WTC11 (cell line): ENCODE data around the gene CYB5B. TPM values are rescaled to one million over a fixed set of nuclear protein-coding genes. Genes with fewer than 3 reads are reported as not detected.

ENCODE experiments used
- ATAC-seq: fragments of 200-7000 bp; cut with Tn5 transposase; 2 replicates; pipeline ENCODE4 v1.10.0; 2021; ENCODE audit warnings: mild to moderate bottlenecking, moderate library complexity
- CTCF ChIA-PET: fragments of 300-600 bp; sonication (Branson Sonifier 250); formaldehyde crosslinking; loops from one replicate; lab custom pipeline; 2021; ENCODE audit warnings: antibody characterized with exemption; lab: Charles Lee
- POLR2A ChIA-PET: fragments of 350-600 bp; sonication (Branson Sonifier 250); formaldehyde crosslinking; loops from one replicate; lab custom pipeline; 2021; ENCODE audit warnings: antibody characterized with exemption; lab: Charles Lee
- DNase-seq: peaks from one replicate; pipeline ENCODE4 v3.0.0; 2021; ENCODE audit warnings: low spot score
- H3K27ac Mint-ChIP-seq: 2 replicates; pipeline ENCODE4 v1.8.0; 2021; ENCODE audit warnings: mixed read lengths
- H3K27me3 Mint-ChIP-seq: 2 replicates; pipeline ENCODE4 v1.8.0; 2021; ENCODE audit warnings: low read depth, mild to moderate bottlenecking, moderate library complexity, mixed read lengths
- H3K36me3 Mint-ChIP-seq: 2 replicates; pipeline ENCODE4 v1.8.0; 2021; ENCODE audit warnings: mixed read lengths
- H3K4me1 Mint-ChIP-seq: 2 replicates; pipeline ENCODE4 v1.8.0; 2022; ENCODE audit warnings: mixed read lengths
- H3K4me3 Mint-ChIP-seq: 2 replicates; pipeline ENCODE4 v1.8.0; 2021; ENCODE audit warnings: mild to moderate bottlenecking, moderate library complexity, mixed read lengths
- H3K9me3 Mint-ChIP-seq: 2 replicates; pipeline ENCODE4 v1.8.0; 2021; ENCODE audit warnings: mixed read lengths
- AR ChIP-seq: fragments of 250-450 bp; sonication (Bioruptor Pico); IDR thresholded peaks from 2 replicates; pipeline ENCODE4 v1.9.0; 2021; ENCODE audit warnings: mild to moderate bottlenecking
- ATF3 ChIP-seq: sonication (generic); formaldehyde crosslinking; conservative IDR thresholded peaks from 2 replicates; pipeline ENCODE4 v1.8.1; 2022; ENCODE audit warnings: mild to moderate bottlenecking, missing genetic modification reagents
- CDX4 ChIP-seq: fragments of 250-450 bp; sonication (Bioruptor Pico); IDR thresholded peaks from 2 replicates; pipeline ENCODE4 v1.9.0; 2021; ENCODE audit warnings: moderate library complexity, mild to moderate bottlenecking, inconsistent platforms, borderline replicate concordance
- CTCF ChIP-seq: fragments of 200-600 bp; IDR thresholded peaks from 2 replicates; pipeline ENCODE4 v1.8.0; 2022; ENCODE audit warnings: antibody characterized with exemption
- E2F1 ChIP-seq: sonication (generic); formaldehyde crosslinking; IDR thresholded peaks from 2 replicates; pipeline ENCODE4 v1.8.0; 2022; ENCODE audit warnings: mild to moderate bottlenecking, missing genetic modification reagents
- ELF4 ChIP-seq: sonication (generic); formaldehyde crosslinking; IDR thresholded peaks from 2 replicates; pipeline ENCODE4 v1.8.1; 2022; ENCODE audit warnings: low read depth, mild to moderate bottlenecking, moderate library complexity, missing genetic modification reagents
- ETV6 ChIP-seq: sonication (generic); formaldehyde crosslinking; IDR thresholded peaks from 2 replicates; pipeline ENCODE4 v1.8.1; 2022; ENCODE audit warnings: mild to moderate bottlenecking, missing genetic modification reagents
- IRF2 ChIP-seq: sonication (generic); formaldehyde crosslinking; IDR thresholded peaks from 2 replicates; pipeline ENCODE4 v1.8.0; 2022; ENCODE audit warnings: low read depth, missing genetic modification reagents, borderline replicate concordance
- MAX ChIP-seq: sonication (generic); formaldehyde crosslinking; IDR thresholded peaks from 2 replicates; pipeline ENCODE4 v1.8.0; 2022; ENCODE audit warnings: mild to moderate bottlenecking, missing genetic modification reagents
- NFATC4 ChIP-seq: fragments of 250-450 bp; sonication (Bioruptor Pico); IDR thresholded peaks from 2 replicates; pipeline ENCODE4 v1.9.0; 2021; ENCODE audit warnings: mild to moderate bottlenecking
- NFE2L1 ChIP-seq: sonication (generic); formaldehyde crosslinking; IDR thresholded peaks from 2 replicates; pipeline ENCODE4 v1.8.1; 2023; ENCODE audit warnings: missing genetic modification reagents
- PRDM15 ChIP-seq: sonication (generic); formaldehyde crosslinking; IDR thresholded peaks from 2 replicates; pipeline ENCODE4 v1.8.0; 2022; ENCODE audit warnings: missing genetic modification reagents
- STAT6 ChIP-seq: sonication (generic); formaldehyde crosslinking; conservative IDR thresholded peaks from 2 replicates; pipeline ENCODE4 v1.8.1; 2023; ENCODE audit warnings: mild to moderate bottlenecking, low read depth, missing genetic modification reagents, moderate library complexity
- ZNF232 ChIP-seq: sonication (generic); formaldehyde crosslinking; IDR thresholded peaks from 2 replicates; pipeline ENCODE4 v1.8.0; 2022; ENCODE audit warnings: mild to moderate bottlenecking, missing genetic modification reagents
- total RNA-seq: library from RNA; stranded (reverse); gene quantifications from 3 replicates; pipeline ENCODE4 v1.2.3, GENCODE V29; 2021

The CYB5B gene
- total RNA-seq, 1 experiment from 2014 or later = 109 TPM

- TF ChIP-seq AR (CRISPR knock-in tag) = no peak
- TF ChIP-seq ETV6 (CRISPR knock-in tag) = no peak
- TF ChIP-seq STAT6 (CRISPR knock-in tag) = no peak
- TF ChIP-seq IRF2 (CRISPR knock-in tag) = no peak
- TF ChIP-seq PRDM15 (CRISPR knock-in tag) = no peak
- TF ChIP-seq ELF4 (CRISPR knock-in tag) = no peak
- no peak for TF ChIP-seq NFE2L1 (CRISPR knock-in tag)
- TF ChIP-seq ATF3 = no peak
- TF ChIP-seq CDX4 (CRISPR knock-in tag) = no peak
- TF ChIP-seq MAX (CRISPR knock-in tag) = no peak
- no peak for TF ChIP-seq ZNF232
- no peak for TF ChIP-seq E2F1
- TF ChIP-seq CTCF = no peak
- no peak for TF ChIP-seq NFATC4 (CRISPR knock-in tag)
- TF ChIP-seq, all 79 proteins: peak for 0
- Mint-ChIP-seq H3K27me3 (no peaks in the 10 kb centered on the region), H3K27ac (no peak overlapping the region), H3K4me1 (peaks cover 3% of the 10 kb centered on the region), H3K36me3 (peaks cover 55% of the 10 kb centered on the region), H3K4me3 (no peak overlapping the region), H3K9me3 (no peaks in the 10 kb centered on the region)
- ChIA-PET CTCF (interaction anchor here (0.6 to 1.9 kb wide), 2 partner anchors 15 to 627 kb away, joined by 4 to 5 read pairs; no protein-coding TSS in a partner anchor), POLR2A (no interaction called here)
- no peak for DNase-seq
- no peak for ATAC-seq
Observed at GRCh38 chr16:69381231-69381630, 43.2 kb upstream of the CYB5B start.
